HUES6 (cell line): ENCODE results near the gene NDFIP1.
"Not testable (repeated sequence)": the region's sequence is repeated elsewhere in the genome, so short reads cannot be mapped to it uniquely, and the experiment has no call there.

Source experiments
- H3K27ac ChIP-seq: 2 replicates; pipeline ENCODE4 v1.7.0; 2013; ENCODE audit warnings: low read depth, mild to moderate bottlenecking, low read length, inconsistent platforms
- H3K27me3 ChIP-seq: 2 replicates; pipeline ENCODE4 v1.6.1; 2013; ENCODE audit warnings: low read length; ENCODE audit not compliant: control insufficient read depth, insufficient read depth
- H3K36me3 ChIP-seq: 2 replicates; pipeline ENCODE4 v1.6.1; 2013; ENCODE audit warnings: low read length; ENCODE audit not compliant: control insufficient read depth, insufficient read depth
- H3K4me1 ChIP-seq: 2 replicates; pipeline ENCODE4 v1.6.1; 2013; ENCODE audit warnings: low read length; ENCODE audit not compliant: control insufficient read depth, insufficient read depth
- H3K4me3 ChIP-seq: 2 replicates; pipeline ENCODE4 v1.5.1; 2013; ENCODE audit warnings: low read depth, low read length
- H3K9ac ChIP-seq: one replicate; pipeline ENCODE4 v1.6.1; 2013; ENCODE audit warnings: mild to moderate bottlenecking, low read length
- H3K9me3 ChIP-seq: 2 replicates; pipeline ENCODE4 v1.6.1; 2013; ENCODE audit warnings: low read depth, low read length; ENCODE audit not compliant: control insufficient read depth, insufficient read depth

NDFIP1 gene

GRCh38 chr5:142078221-142078620, 30.4 kb upstream of the NDFIP1 start:
- no peaks in the 10 kb centered on the region for H3K36me3 ChIP-seq
- no peak overlapping the region for H3K27ac ChIP-seq
- no peaks in the 10 kb centered on the region for H3K27me3 ChIP-seq
- H3K9ac ChIP-seq = no peak overlapping the region
- H3K4me1 ChIP-seq = peaks cover 3% of the 10 kb centered on the region; the same call in 1 of the 2 replicates
- no peak overlapping the region for H3K4me3 ChIP-seq
- peaks cover 3% of the 10 kb centered on the region for H3K9me3 ChIP-seq

GRCh38 chr5:142078706-142079105, 29.9 kb upstream of the NDFIP1 start:
- Histone ChIP-seq H3K9ac (no peak overlapping the region), H3K9me3 (peaks cover 3% of the 10 kb centered on the region), H3K4me3 (no peak overlapping the region), H3K27ac (no peak overlapping the region), H3K36me3 (no peaks in the 10 kb centered on the region), H3K4me1 (peaks cover 3% of the 10 kb centered on the region; the same call in 1 of the 2 replicates), H3K27me3 (no peaks in the 10 kb centered on the region)

GRCh38 chr5:142079306-142079721, 29.3 kb upstream of the NDFIP1 start:
- Histone ChIP-seq H3K4me3 (no peak overlapping the region), H3K9ac (no peak overlapping the region), H3K27me3 (no peaks in the 10 kb centered on the region), H3K27ac (no peak overlapping the region), H3K36me3 (no peaks in the 10 kb centered on the region), H3K4me1 (peaks cover 3% of the 10 kb centered on the region; the same call in 1 of the 2 replicates), H3K9me3 (peaks cover 3% of the 10 kb centered on the region; the same call in 1 of the 2 replicates)

- Histone ChIP-seq H3K36me3 (no peaks in the 10 kb centered on the region), H3K27ac (no peak overlapping the region), H3K4me1 (peaks cover 3% of the 10 kb centered on the region)
Measured at GRCh38 chr5:142080248-142080647, 28.3 kb upstream of the NDFIP1 start.

GRCh38 chr5:142082182-142082781, 26.3 kb upstream of the NDFIP1 start:
- H3K4me3 ChIP-seq = no peak overlapping the region
- peaks cover 3% of the 10 kb centered on the region for H3K4me1 ChIP-seq
- H3K9ac ChIP-seq = no peak overlapping the region
- no peaks in the 10 kb centered on the region for H3K27me3 ChIP-seq
- 0 out of 2 replicates have a peak, but pooled peaks cover under 1% of the 10 kb centered on the region for H3K9me3 ChIP-seq
- no peaks in the 10 kb centered on the region for H3K36me3 ChIP-seq
- no peak overlapping the region for H3K27ac ChIP-seq

More at GRCh38 chr5:142080248-142080647, 28.3 kb upstream of the NDFIP1 start:
- Histone ChIP-seq H3K9ac (no peak overlapping the region), H3K4me3 (no peak overlapping the region), H3K27me3 (no peaks in the 10 kb centered on the region), H3K9me3 (peaks cover 3% of the 10 kb centered on the region; the same call in 1 of the 2 replicates)

DNA sequence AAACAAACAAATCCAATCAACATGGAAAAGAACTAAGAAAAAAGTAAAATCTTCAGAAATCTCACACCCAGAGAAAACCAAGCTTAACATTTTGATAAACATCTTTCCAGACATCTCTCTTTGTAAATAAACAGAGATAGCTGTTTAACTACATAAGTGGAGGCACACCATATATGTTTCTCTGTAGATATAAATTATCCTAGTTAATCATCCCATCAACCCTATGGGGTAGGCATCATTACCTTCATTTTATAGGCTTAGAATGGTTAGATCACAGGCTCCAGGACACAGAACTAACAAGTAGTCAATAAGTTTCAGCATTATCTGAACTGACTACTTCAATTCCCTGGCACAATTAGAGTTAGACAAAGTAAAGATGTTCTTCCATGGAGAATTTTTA, 22.4 kb upstream of the NDFIP1 start:
- H3K9me3 ChIP-seq = no peaks in the 10 kb centered on the region
- no peak overlapping the region for H3K9ac ChIP-seq
- H3K36me3 ChIP-seq = no peaks in the 10 kb centered on the region
- no peak overlapping the region for H3K4me3 ChIP-seq
- H3K4me1 ChIP-seq = peaks cover 3% of the 10 kb centered on the region
- H3K27ac ChIP-seq = no peak overlapping the region
- peaks cover 6% of the 10 kb centered on the region; the same call in 1 of the 2 replicates for H3K27me3 ChIP-seq

- H3K4me3 ChIP-seq = no peak overlapping the region
- peaks cover 6% of the 10 kb centered on the region; the same call in 1 of the 2 replicates for H3K27me3 ChIP-seq
- no peak overlapping the region for H3K27ac ChIP-seq
- H3K36me3 ChIP-seq = no peaks in the 10 kb centered on the region
- peaks cover 3% of the 10 kb centered on the region for H3K4me1 ChIP-seq
- no peak overlapping the region for H3K9ac ChIP-seq
- H3K9me3 ChIP-seq = no peaks in the 10 kb centered on the region
Measured at GRCh38 chr5:142086679-142087078, 21.9 kb upstream of the NDFIP1 start.

DNA sequence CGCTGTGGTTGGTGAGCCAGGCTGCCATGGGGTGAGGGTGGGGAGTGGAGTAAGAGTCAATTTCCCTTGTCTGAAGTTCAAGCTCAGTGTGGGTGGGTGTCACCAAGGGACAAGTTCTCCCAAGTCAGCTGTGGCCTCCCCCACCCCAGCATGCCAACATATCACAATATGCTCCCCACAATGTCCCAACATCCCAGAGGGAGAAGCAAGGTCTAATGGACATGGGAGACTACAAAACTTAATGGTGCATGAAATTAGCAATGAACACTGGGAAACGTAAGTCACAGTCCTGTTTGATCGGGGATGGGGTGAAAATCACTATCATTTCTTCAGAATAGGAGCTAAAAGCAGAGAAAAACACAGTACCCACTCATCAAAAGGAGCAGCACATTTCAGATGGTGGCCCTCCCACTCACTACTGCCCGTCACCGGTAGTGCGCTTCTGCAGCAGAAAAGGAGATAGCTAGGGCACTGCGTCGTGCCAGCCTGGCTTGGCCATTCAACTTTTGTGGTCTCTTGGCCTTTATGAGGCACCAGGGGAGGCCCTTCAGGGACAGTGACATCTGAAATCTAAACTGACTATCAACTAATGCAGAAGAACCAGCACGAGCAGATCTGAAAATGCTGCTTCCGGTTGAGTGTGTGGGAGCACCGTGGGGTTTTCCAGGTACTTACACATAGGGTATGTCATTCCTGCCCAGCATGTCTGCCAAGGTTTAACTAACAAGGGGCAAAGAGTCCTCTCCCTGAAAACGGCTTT, 20.5 kb upstream of the NDFIP1 start:
- no peaks in the 10 kb centered on the region; the same call in 1 of the 2 replicates for H3K4me1 ChIP-seq
- H3K27ac ChIP-seq = no peak overlapping the region
- H3K36me3 ChIP-seq = no peaks in the 10 kb centered on the region
- peaks cover 6% of the 10 kb centered on the region; the same call in 1 of the 2 replicates for H3K27me3 ChIP-seq
- no peak overlapping the region for H3K9ac ChIP-seq
- H3K9me3 ChIP-seq = no peaks in the 10 kb centered on the region
- H3K4me3 ChIP-seq = no peak overlapping the region

DNA sequence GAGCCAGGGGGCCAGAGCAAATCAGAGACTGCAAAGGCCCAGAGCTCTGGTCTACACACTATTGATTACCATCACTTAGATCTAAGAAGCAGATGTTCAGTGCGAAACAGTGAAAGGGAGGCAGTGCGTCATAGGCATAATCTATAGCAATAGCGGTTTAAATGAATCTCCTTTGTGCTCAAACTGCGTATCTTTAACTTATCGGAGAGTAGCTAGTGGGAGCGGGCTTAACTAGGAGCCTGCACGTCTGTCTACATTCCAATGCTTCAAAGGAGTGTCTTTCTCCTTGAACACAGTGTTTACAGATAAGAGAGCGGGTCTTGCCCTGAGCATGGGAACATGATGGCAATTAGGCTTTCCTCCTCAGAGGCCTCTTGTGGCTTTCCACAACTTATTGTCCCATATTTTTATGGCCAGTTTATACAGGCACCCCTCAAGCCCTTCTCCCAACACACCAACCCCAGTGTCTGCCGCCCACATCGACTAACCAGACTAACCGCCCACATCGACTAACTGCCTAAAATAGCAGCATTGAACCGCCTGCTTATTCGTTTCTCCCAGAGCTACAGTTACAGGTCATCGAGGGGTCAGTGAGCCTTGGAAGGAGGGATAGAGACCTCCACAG, 19.6 kb upstream of the NDFIP1 start:
- H3K4me3 ChIP-seq, H3K9me3 ChIP-seq, H3K27ac ChIP-seq, H3K9ac ChIP-seq, H3K27me3 ChIP-seq, H3K36me3 ChIP-seq, H3K4me1 ChIP-seq: not testable (repeated sequence)

DNA sequence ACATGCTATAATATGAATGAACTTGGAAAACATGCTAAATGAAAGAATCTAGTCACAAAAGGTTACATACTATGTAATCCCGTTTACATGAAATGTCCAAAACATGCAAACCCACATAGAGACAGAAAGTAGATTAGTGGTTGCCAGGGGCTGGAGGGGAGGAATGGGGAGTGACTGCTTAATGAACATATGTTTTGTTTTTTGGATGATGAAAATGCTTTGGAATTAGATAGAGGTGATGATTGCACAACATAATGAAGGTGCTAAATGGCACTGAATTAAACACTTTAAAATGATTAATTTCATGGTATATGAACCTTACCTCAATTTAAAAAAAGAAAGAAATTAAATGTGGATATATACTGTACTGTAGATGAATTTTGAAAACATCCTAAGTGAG, 17.6 kb upstream of the NDFIP1 start:
- Histone ChIP-seq H3K36me3 (no peaks in the 10 kb centered on the region), H3K9ac (no peak overlapping the region)

DNA sequence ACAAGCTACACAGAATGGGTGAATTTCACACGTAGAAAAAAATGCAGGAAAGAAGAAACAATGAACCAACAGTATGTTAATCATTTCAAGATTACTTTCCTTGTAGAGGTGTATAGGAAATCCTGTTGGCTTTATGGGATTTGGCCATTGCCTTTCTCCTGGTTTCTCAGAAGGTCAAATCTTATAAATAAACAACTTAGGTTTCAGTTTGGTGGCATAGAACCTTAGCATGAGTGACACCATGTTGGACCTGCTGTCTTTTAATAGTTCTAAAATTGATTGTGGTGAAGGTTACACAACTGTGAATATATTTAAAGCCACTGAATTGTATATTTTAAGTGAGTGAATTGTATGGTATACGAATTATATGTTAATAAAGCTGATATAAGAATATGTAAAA, 16.7 kb upstream of the NDFIP1 start:
- Histone ChIP-seq H3K9ac (no peak overlapping the region), H3K4me1 (no peaks in the 10 kb centered on the region; the same call in 1 of the 2 replicates), H3K36me3 (no peaks in the 10 kb centered on the region), H3K9me3 (no peaks in the 10 kb centered on the region), H3K4me3 (no peak overlapping the region), H3K27me3 (peaks cover 6% of the 10 kb centered on the region; the same call in 1 of the 2 replicates), H3K27ac (no peak overlapping the region)

More for the DNA sequence above, 17.6 kb upstream of the NDFIP1 start:
- no peak overlapping the region for H3K27ac ChIP-seq
- no peaks in the 10 kb centered on the region; the same call in 1 of the 2 replicates for H3K4me1 ChIP-seq
- no peaks in the 10 kb centered on the region for H3K9me3 ChIP-seq
- H3K4me3 ChIP-seq = no peak overlapping the region
- peaks cover 6% of the 10 kb centered on the region; the same call in 1 of the 2 replicates for H3K27me3 ChIP-seq
